ENCODE data around the gene ALK. TPM values are rescaled to one million over a fixed set of nuclear protein-coding genes. Genes with fewer than 3 reads are reported as not detected.

Gene ALK
- polyA plus RNA-seq, 3 donors: not detected

GRCh38 chr2:29586919-29587318 is 334.5 kb downstream of the ALK start:
- Mint-ChIP-seq H3K27ac (no peak overlapping the region), H3K36me3 (no peaks in the 10 kb centered on the region), H3K4me3 (no peak overlapping the region), H3K4me1 (no peaks in the 10 kb centered on the region), H3K9me3 (peaks cover 0 to 2% (median 0%) of the 10 kb centered on the region in 7 donors), H3K27me3 (ENCODE audit: low read depth in 3 of 3) (peaks cover 1 to 3% (median 2%) of the 10 kb centered on the region in 3 donors)
- H3K9ac ChIP-seq (ENCODE audit: insufficient read depth, low read length, poor library complexity, severe bottlenecking): no peak overlapping the region
- no peaks in the 10 kb centered on the region for H3K4me1 ChIP-seq (ENCODE audit: control insufficient read depth in 1 of 2, insufficient read depth in 2 of 2, low read length in 2 of 2)
- no peak for DNase-seq
- intact Hi-C loops (cut with micrococcal nuclease): no loop called here
- no peaks in the 10 kb centered on the region for H4K20me1 ChIP-seq (ENCODE audit: insufficient read depth, low read length)
- H3K27me3 ChIP-seq (ENCODE audit: control insufficient read depth in 2 of 2, insufficient read depth in 2 of 2, low read length in 2 of 2): no peaks in the 10 kb centered on the region
- H3K4me2 ChIP-seq (replicated peaks; ENCODE audit: extremely low read depth, low read length, poor library complexity, severe bottlenecking): no peak overlapping the region
- no peak overlapping the region for H3K4me3 ChIP-seq (replicated peaks in 1 of 3; ENCODE audit: low read depth in 2 of 3, low read length in 3 of 3)
- H3K79me2 ChIP-seq (ENCODE audit: insufficient read depth, low read length): no peaks in the 10 kb centered on the region
- no peaks in the 10 kb centered on the region for H3K36me3 ChIP-seq (replicated peaks in 1 of 2; ENCODE audit: control insufficient read depth in 1 of 2, insufficient read depth in 2 of 2, low read length in 2 of 2)
- no peak overlapping the region for H2AFZ ChIP-seq (ENCODE audit: insufficient read depth, low read depth, low read length, poor library complexity, severe bottlenecking)
- no peak overlapping the region for H3K27ac ChIP-seq (ENCODE audit: low read depth in 1 of 2, low read length in 2 of 2)
- no CpG with 5 or more reads among the region's 1 CpG for WGBS (ENCODE audit: insufficient coverage)
- H3K9me3 ChIP-seq (replicated peaks in 1 of 2; ENCODE audit: control insufficient read depth in 1 of 2, insufficient read depth in 1 of 2, low read length in 2 of 2): no peaks in the 10 kb centered on the region
- no peak for TF ChIP-seq CTCF (IDR thresholded peaks at IDR 0.05)

- H3K4me3 Mint-ChIP-seq: no peak overlapping the region
Observed at GRCh38 chr2:29583548-29584156, 337.7 kb downstream of the ALK start.

More at GRCh38 chr2:29583548-29584156, 337.7 kb downstream of the ALK start:
- Histone ChIP-seq H3K9ac (ENCODE audit: insufficient read depth, low read length, poor library complexity, severe bottlenecking) (no peak overlapping the region), H3K4me3 (replicated peaks in 1 of 3; ENCODE audit: low read depth in 2 of 3, low read length in 3 of 3) (no peak overlapping the region), H3K9me3 (replicated peaks in 1 of 2; ENCODE audit: control insufficient read depth in 1 of 2, insufficient read depth in 1 of 2, low read length in 2 of 2) (no peaks in the 10 kb centered on the region), H4K20me1 (ENCODE audit: insufficient read depth, low read length) (no peaks in the 10 kb centered on the region), H3K27ac (ENCODE audit: low read depth in 1 of 2, low read length in 2 of 2) (no peak overlapping the region), H3K27me3 (ENCODE audit: control insufficient read depth in 2 of 2, insufficient read depth in 2 of 2, low read length in 2 of 2) (no peaks in the 10 kb centered on the region), H3K79me2 (ENCODE audit: insufficient read depth, low read length) (no peaks in the 10 kb centered on the region), H3K36me3 (replicated peaks in 1 of 2; ENCODE audit: control insufficient read depth in 1 of 2, insufficient read depth in 2 of 2, low read length in 2 of 2) (no peaks in the 10 kb centered on the region), H3K4me1 (ENCODE audit: control insufficient read depth in 1 of 2, insufficient read depth in 2 of 2, low read length in 2 of 2) (no peaks in the 10 kb centered on the region), H3K4me2 (replicated peaks; ENCODE audit: extremely low read depth, low read length, poor library complexity, severe bottlenecking) (no peak overlapping the region), H2AFZ (ENCODE audit: insufficient read depth, low read depth, low read length, poor library complexity, severe bottlenecking) (no peak overlapping the region)
- intact Hi-C loops (cut with micrococcal nuclease): no loop called here
- Mint-ChIP-seq H3K4me1 (no peaks in the 10 kb centered on the region), H3K36me3 (no peaks in the 10 kb centered on the region), H3K27me3 (ENCODE audit: low read depth in 3 of 3) (peaks cover 2% of the 10 kb centered on the region in 3 donors), H3K9me3 (no peaks in the 10 kb centered on the region), H3K27ac (no peak overlapping the region)
- no peak for TF ChIP-seq CTCF (IDR thresholded peaks at IDR 0.05)
- no CpG with 5 or more reads among the region's 1 CpG for WGBS (ENCODE audit: insufficient coverage)
- no peak for DNase-seq

All from CD14-positive monocyte (primary cell).